Testis (tissue), 3 donors: ENCODE results near the gene ITGAE. TPM values are rescaled to one million over a fixed set of nuclear protein-coding genes. Genes with fewer than 3 reads are reported as not detected.
"Not testable (repeated sequence)": the region's sequence is repeated elsewhere in the genome, so short reads cannot be mapped to it uniquely, and the experiment has no call there.

Experiments
- DNase-seq: peaks from one replicate; pipeline ENCODE4 v3.0.0-alpha.2; 2019
- H3K27ac ChIP-seq, 2 donors: fragments of 200-600 bp; sonication (generic); one replicate each; pipeline ENCODE4 v1.5.1; 2019
- H3K27me3 ChIP-seq: fragments of 200-600 bp; sonication (generic); one replicate; pipeline ENCODE4 v1.5.1; 2019
- H3K36me3 ChIP-seq: fragments of 200-600 bp; sonication (generic); one replicate; pipeline ENCODE4 v1.5.1; 2017; ENCODE audit warnings: low read depth; ENCODE audit errors: missing control alignments
- H3K4me1 ChIP-seq: fragments of 200-600 bp; sonication (generic); one replicate; pipeline ENCODE4 v1.5.1; 2019
- H3K4me3 ChIP-seq, 2 donors: fragments of 200-600 bp; sonication (generic); one replicate each; pipeline ENCODE4 v1.5.1; 2017 to 2019
- H3K9me3 ChIP-seq: fragments of 200-600 bp; sonication (generic); one replicate; pipeline ENCODE4 v1.5.1; 2017
- CTCF ChIP-seq, 3 experiments: fragments of 450-650 bp in 2 of 3; fragments of 200-600 bp in 1 of 3; sonication (generic) in 1 of 3; IDR thresholded peaks; one replicate each; pipeline ENCODE4 v1.5.1; 2016 to 2019; ENCODE audit warnings: antibody characterized with exemption in 3 of 3, mild to moderate bottlenecking in 2 of 3, moderate library complexity in 1 of 3
- POLR2A ChIP-seq: fragments of 450-650 bp; IDR thresholded peaks from one replicate; pipeline ENCODE4 v1.6.1; 2017; ENCODE audit warnings: antibody characterized with exemption, mild to moderate bottlenecking, moderate library complexity
- WGBS, 2 donors: methylation state at CpG; one replicate each; pipeline ENCODE4 v1.1.5; 2018; 5-methylcytosine and 5-hydroxymethylcytosine counted together
- intact Hi-C: fragments of 100-400 bp; cut with DNase I; formaldehyde crosslinking; loops from one replicate; pipeline ENCODE4 v1.15.1; 2023; ENCODE audit warnings: low total_unique reads
- polyA plus RNA-seq: library from polyadenylated mRNA; stranded (reverse); fragments of 350-450 nt; fragmentation: Illumina TruSeq; extraction: RNeasy Lipid Tissue Mini Kit (QIAGEN cat#74804); gene quantifications from one replicate; pipeline ENCODE4 v1.2.3, GENCODE V29; 2014; ENCODE audit warnings: low read depth, low replicate concordance; ENCODE audit not compliant: insufficient read depth
- total RNA-seq, 2 donors: library from RNA; depleted of rRNA; stranded (reverse); fragments of >200 nt; gene quantifications; one replicate each; pipeline ENCODE4 v1.2.3, GENCODE V29; 2016

Gene ITGAE
- total and polyA plus RNA-seq, 3 donors from 2014 or later, result 13.1 to 46.7 (median 16.1) TPM

GRCh38 chr17:3715296-3715695, 85.7 kb downstream of the ITGAE start:
- intact Hi-C loops, result no loop called here
- WGBS, 2 donors, result 82 to 92% methylated on average over 8 of the region's 8 CpGs
- TF ChIP-seq POLR2A (no peak), CTCF (IDR thresholded peaks at IDR 0.05) (no peak)
- Histone ChIP-seq H3K27me3 (no peaks in the 10 kb centered on the region), H3K9me3 (no peaks in the 10 kb centered on the region), H3K27ac (no peak overlapping the region), H3K36me3 (no peaks in the 10 kb centered on the region), H3K4me1 (no peaks in the 10 kb centered on the region), H3K4me3 (no peak overlapping the region)
- no peak for DNase-seq

GRCh38 chr17:3712811-3713463, 88.1 kb downstream of the ITGAE start:
- intact Hi-C loops, result no loop called here
- no peak overlapping the region for H3K27ac ChIP-seq
- WGBS, 2 donors, result 76 to 85% methylated on average over 13 of the region's 13 CpGs
- H3K36me3 ChIP-seq, result no peaks in the 10 kb centered on the region
- no peak for TF ChIP-seq CTCF (IDR thresholded peaks at IDR 0.05)
- no peak for TF ChIP-seq POLR2A
- H3K9me3 ChIP-seq, result no peaks in the 10 kb centered on the region
- no peak for DNase-seq
- H3K4me1 ChIP-seq, result no peaks in the 10 kb centered on the region
- no peaks in the 10 kb centered on the region for H3K27me3 ChIP-seq
- no peak overlapping the region for H3K4me3 ChIP-seq

- intact Hi-C loops, result no loop called here
- no peak overlapping the region for H3K4me3 ChIP-seq
- H3K4me1 ChIP-seq, result no peaks in the 10 kb centered on the region
- WGBS, 2 donors, result 73 to 78% methylated on average over 5 of the region's 5 CpGs
- H3K27ac ChIP-seq, result no peak overlapping the region
- no peaks in the 10 kb centered on the region for H3K27me3 ChIP-seq
- no peaks in the 10 kb centered on the region for H3K36me3 ChIP-seq
- no peak for TF ChIP-seq POLR2A
- TF ChIP-seq CTCF (IDR thresholded peaks at IDR 0.05), result no peak
- no peak for DNase-seq
- H3K9me3 ChIP-seq, result no peaks in the 10 kb centered on the region
Observed at GRCh38 chr17:3710951-3711383, 90.0 kb downstream of the ITGAE start.

GRCh38 chr17:3708366-3708765, 92.6 kb downstream of the ITGAE start:
- Histone ChIP-seq H3K27me3 (no peaks in the 10 kb centered on the region), H3K9me3 (no peaks in the 10 kb centered on the region), H3K27ac (no peak overlapping the region), H3K4me1 (no peaks in the 10 kb centered on the region), H3K4me3 (no peak overlapping the region), H3K36me3 (no peaks in the 10 kb centered on the region)
- TF ChIP-seq CTCF (IDR thresholded peaks at IDR 0.05), result no peak
- no peak for TF ChIP-seq POLR2A
- 47 to 65% methylated on average over 3 of the region's 3 CpGs for WGBS, 2 donors
- intact Hi-C loops, result no loop called here
- DNase-seq, result no peak

- DNase-seq, H3K9me3 ChIP-seq, H3K27me3 ChIP-seq, H3K27ac ChIP-seq, H3K36me3 ChIP-seq, H3K4me1 ChIP-seq, intact Hi-C loops, H3K4me3 ChIP-seq: not testable (repeated sequence)
- 100% methylated on average over 1 of the region's 1 CpG for WGBS, 2 donors
Observed at GRCh38 chr17:3705718-3705984, 95.3 kb downstream of the ITGAE start.
